Epithelial cell of prostate (primary cell): Measurements from ENCODE around the gene TMEM198.

Source experiments
- DNase-seq: peaks from one replicate; pipeline ENCODE4 v3.0.0-alpha.2; 2011; ENCODE audit warnings: low read depth, low spot score
- H3K27ac ChIP-seq: fragments of 450-650 bp; 2 replicates; pipeline ENCODE4 v1.5.1; 2017; ENCODE audit warnings: mild to moderate bottlenecking

TMEM198 gene

GRCh38 chr2:219524817-219525216, 19.0 kb upstream of the TMEM198 start:
- H3K27ac ChIP-seq, result no peak overlapping the region
- DNase-seq, result no peak

GRCh38 chr2:219525533-219526232, 18.1 kb upstream of the TMEM198 start:
- no peak for DNase-seq
- H3K27ac ChIP-seq, result no peak overlapping the region

- DNase-seq, result no peak
- no peak overlapping the region for H3K27ac ChIP-seq
Measured at GRCh38 chr2:219526320-219527075, 17.3 kb upstream of the TMEM198 start.

- no peak overlapping the region for H3K27ac ChIP-seq
- DNase-seq, result no peak
Measured at GRCh38 chr2:219527076-219527394, 16.8 kb upstream of the TMEM198 start.

GRCh38 chr2:219527472-219527871, 16.4 kb upstream of the TMEM198 start:
- no peak for DNase-seq
- H3K27ac ChIP-seq, result no peak overlapping the region

GRCh38 chr2:219530048-219530963, 13.5 kb upstream of the TMEM198 start:
- no peak for DNase-seq

GRCh38 chr2:219531639-219532377, 12.0 kb upstream of the TMEM198 start:
- no peak for DNase-seq
- H3K27ac ChIP-seq, result no peak overlapping the region

More at GRCh38 chr2:219530048-219530963, 13.5 kb upstream of the TMEM198 start:
- H3K27ac ChIP-seq, result no peak overlapping the region

- no peak overlapping the region for H3K27ac ChIP-seq
- DNase-seq, result no peak
Measured at GRCh38 chr2:219532378-219532649, 11.5 kb upstream of the TMEM198 start.

- DNase-seq, result peak; percentile 45
- no peak overlapping the region for H3K27ac ChIP-seq
Measured at GRCh38 chr2:219533930-219534661, 9.7 kb upstream of the TMEM198 start.

- H3K27ac ChIP-seq, result no peak overlapping the region
- no peak for DNase-seq
Measured at GRCh38 chr2:219536425-219536824, 7.4 kb upstream of the TMEM198 start.

- DNase-seq, result no peak
Measured at GRCh38 chr2:219536967-219537366, 6.9 kb upstream of the TMEM198 start.

GRCh38 chr2:219537657-219538488, 6.0 kb upstream of the TMEM198 start:
- DNase-seq, result no peak
- H3K27ac ChIP-seq, result peak overlapping the region; percentile 29

More at GRCh38 chr2:219536967-219537366, 6.9 kb upstream of the TMEM198 start:
- no peak overlapping the region for H3K27ac ChIP-seq

- DNase-seq, result no peak
- peak overlapping the region; percentile 29 for H3K27ac ChIP-seq
Measured at GRCh38 chr2:219538504-219538951, 5.3 kb upstream of the TMEM198 start.

GRCh38 chr2:219538956-219539788, 4.7 kb upstream of the TMEM198 start:
- no peak for DNase-seq
- H3K27ac ChIP-seq, result peak overlapping the region; percentile 29

GRCh38 chr2:219539926-219540678, 3.7 kb upstream of the TMEM198 start:
- no peak for DNase-seq
- no peak overlapping the region for H3K27ac ChIP-seq

GRCh38 chr2:219540784-219541504, 2.9 kb upstream of the TMEM198 start:
- DNase-seq, result no peak
- H3K27ac ChIP-seq, result no peak overlapping the region
